GM04504 (cell line): ENCODE results near the gene KCNJ4.
A peak's percentile ranks its signal among the peaks of the same experiment; 100 is the strongest.
"Not testable (repeated sequence)": the region's sequence is repeated elsewhere in the genome, so short reads cannot be mapped to it uniquely, and the experiment has no call there.

ENCODE experiments used
- DNase-seq: peaks from one replicate; pipeline ENCODE4 v3.0.0-alpha.2; 2012; ENCODE audit warnings: low read depth

KCNJ4 gene

GRCh38 chr22:38412435-38413084 lies 42.4 kb downstream of the KCNJ4 start:
- DNase-seq = no peak

DNA sequence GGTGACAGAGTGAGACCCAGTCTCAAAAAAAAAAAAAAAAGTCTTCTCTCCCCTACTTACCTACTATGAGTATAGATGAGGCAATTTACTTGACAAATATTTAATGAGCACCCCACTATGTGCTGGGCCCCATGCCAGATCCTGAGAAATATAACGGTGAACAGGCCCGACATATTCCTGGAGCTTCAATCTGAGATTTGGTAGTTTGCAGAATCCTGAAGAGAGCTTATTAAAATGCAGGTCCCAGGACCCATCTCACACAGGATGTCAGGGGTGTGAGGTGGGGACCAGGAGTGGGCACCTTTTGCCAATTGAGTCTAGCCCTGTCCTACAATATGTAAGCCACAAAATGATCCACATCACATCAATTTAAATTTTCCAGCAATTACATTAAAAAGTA lies 44.0 kb downstream of the KCNJ4 start:
- DNase-seq = no peak

DNA sequence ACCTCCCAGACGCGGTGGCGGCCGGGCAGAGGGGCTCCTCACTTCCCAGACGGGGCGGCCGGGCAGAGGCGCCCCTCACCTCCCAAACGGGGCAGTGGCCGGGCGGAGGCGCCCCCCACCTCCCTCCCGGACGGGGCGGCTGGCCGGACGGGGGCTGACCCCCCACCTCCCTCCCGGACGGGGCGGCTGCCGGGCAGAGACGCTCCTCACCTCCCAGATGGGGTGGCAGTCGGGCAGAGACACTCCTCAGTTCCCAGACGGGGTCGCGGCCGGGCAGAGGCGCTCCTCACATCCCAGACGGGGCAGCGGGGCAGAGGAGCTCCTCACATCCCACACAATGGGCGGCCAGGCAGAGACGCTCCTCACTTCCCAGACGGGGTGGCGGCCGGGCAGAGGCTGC lies 45.1 kb downstream of the KCNJ4 start:
- DNase-seq = not testable (repeated sequence)

DNA sequence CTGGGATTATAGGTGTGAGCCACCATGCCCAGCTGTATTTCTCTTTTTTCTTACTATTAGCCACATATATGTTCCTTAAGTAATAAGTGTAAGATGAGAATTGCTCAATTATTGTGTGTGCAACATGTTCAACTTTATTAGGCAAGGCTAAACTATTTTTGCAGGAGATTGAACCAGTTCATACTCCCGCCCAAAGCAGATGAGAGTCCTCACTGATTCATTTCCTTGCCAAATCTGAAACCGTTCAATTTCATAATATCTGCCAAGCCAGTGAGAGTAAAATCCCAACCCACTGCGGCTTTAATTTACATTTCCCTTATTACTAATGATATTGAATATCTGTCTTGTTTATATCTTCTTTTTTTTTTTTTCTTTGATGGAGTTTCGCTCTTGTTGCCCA lies 48.4 kb downstream of the KCNJ4 start:
- no peak for DNase-seq

DNA sequence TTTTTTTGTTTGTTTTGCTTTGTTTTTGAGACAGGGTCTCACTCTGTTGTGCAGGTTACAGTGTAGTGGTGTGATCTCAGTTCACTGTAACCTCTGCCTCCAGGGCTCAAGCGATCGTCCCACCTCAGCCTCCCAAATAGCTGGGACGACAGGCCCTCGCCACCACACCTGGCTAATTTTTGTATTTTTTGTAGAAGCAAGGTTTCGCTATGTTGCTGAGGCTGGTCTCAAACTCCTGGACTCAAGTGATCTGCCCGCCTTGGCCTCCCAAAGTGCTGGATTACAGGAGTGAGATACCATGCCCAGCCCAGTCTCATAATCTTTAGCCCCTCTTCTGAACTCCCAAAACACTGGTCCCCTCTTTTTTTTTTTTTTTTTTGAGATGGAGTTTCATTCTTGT lies 50.6 kb downstream of the KCNJ4 start:
- no peak for DNase-seq

DNA sequence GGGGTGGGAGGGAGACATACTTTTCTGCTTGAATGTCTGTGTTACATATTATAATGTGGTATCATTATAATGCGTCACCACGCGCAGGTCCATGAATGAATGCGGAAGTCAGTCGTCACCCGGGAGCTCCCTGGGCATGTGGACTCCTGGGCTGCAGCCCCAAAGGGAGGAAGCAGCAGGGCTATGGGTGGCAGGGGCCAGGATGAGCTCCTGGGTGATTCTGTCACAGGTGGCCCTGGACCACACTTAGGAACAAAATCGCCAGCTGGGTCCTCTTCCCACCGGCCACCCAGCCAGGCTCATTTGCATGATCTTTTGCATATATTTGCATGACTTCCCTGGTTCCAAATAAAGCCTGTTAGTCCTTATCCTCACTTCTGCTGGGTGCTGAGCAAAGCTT lies 51.2 kb downstream of the KCNJ4 start:
- DNase-seq = no peak

DNA sequence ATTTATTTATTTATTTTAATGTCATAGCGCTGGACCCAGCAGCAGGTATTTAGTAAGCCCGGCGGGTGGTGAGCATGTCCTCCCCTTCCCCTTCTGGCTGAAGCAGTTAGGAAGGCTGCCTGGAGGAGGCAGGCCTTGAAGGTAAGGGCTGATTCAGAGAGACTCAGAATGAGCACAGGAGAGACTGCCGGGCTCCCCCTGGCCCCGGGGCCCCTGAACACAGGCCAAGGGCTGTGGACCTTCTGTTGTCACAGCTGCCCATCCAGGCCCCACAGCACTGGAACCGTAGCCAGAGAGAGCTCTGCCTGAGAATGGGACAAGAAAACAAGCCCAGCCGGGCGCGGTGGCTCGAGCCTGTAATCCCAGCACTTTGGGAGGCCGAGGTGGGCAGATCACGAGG lies 52.8 kb downstream of the KCNJ4 start:
- DNase-seq = no peak

GRCh38 chr22:38401336-38402084 lies 53.5 kb downstream of the KCNJ4 start:
- no peak for DNase-seq

DNA sequence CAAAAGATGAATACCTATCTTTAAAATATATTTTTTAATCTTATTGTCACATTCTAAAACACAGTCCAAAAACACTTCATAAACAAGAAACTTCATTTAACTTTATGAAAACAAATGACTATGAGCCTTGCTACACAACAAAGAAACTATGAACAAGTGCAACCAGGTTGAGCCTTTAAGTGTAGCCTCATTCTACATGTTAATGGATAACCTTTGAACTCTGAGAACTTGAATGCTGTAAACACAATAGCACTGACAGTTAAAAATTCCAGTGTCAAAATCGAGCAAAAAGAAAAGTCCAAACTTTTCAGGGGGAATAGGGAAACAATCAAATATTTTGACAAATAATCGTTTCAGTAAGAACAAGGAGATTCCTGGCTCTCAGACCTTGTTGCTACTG lies 54.7 kb downstream of the KCNJ4 start:
- DNase-seq = not testable (repeated sequence)

GRCh38 chr22:38398609-38399461 lies 56.2 kb downstream of the KCNJ4 start:
- peak; percentile 39 for DNase-seq

DNA sequence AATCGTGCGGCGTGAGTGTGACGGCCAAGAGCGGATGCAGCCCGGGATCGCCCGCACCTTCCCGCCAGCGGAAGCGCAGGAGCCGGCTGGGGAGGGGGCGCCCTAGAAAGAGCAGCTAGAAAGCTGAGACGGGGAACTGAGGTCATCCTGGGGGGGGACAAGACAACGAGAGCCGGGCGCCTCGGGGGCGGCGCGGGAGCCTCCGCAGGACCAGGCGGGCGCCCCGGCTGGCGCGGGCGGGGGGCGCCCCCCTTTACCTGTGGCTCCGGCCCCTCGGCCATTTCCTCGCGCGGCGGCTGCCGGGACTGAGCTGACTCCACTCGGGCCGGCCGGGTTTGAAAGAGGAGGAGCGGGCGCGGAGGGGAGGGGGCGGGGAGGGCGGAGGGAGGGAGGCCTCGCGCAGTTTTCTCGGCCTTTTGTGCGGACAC lies 56.8 kb downstream of the KCNJ4 start:
- DNase-seq = not testable (repeated sequence)

DNA sequence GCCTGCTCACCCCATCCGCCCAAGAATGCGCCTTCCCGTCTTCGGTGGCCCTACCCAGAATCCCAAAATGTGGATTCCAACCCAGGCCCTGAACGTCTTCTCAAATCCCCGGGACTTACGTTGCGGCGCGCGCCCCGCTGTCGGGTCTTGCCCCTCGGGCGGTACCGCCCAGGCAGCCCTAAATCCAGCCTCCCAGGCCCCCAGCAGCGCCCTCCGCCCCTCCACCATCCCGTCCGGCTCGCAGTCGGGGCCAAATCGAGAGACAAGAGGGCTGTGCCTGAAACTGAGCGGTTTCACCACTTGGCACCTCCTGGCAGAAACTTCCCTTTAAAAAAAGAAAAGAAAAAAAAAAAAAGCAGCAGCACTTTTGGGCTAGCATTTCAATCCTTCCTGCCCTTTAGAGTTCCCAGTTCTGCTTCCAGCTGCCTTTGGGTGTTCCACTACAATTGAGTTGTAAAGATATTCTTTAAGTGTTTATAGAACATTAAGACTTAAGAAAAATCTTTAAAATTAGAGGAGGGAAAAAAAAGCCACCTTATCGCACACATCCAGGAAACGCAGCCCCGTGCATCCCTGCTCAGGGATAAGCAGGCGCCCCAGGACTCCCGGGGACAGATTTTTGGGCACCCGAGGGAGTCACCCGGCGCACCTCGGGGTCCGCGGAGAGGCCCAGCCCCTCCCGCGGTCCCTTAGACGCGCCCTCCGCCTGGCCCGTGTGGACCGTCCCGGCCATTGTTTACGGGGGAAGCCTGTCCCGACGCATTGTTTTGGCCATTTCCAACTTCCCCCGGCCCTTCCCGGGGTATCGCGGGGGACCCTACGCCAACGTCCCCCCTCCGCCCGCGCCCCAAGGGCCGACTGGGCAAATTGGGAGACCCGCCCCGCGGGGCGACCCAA lies 57.6 kb downstream of the KCNJ4 start:
- no peak for DNase-seq

GRCh38 chr22:38396440-38397069 lies 58.4 kb downstream of the KCNJ4 start:
- not testable (repeated sequence) for DNase-seq

- not testable (repeated sequence) for DNase-seq
Observed at GRCh38 chr22:38395944-38396343, 59.1 kb downstream of the KCNJ4 start.

DNA sequence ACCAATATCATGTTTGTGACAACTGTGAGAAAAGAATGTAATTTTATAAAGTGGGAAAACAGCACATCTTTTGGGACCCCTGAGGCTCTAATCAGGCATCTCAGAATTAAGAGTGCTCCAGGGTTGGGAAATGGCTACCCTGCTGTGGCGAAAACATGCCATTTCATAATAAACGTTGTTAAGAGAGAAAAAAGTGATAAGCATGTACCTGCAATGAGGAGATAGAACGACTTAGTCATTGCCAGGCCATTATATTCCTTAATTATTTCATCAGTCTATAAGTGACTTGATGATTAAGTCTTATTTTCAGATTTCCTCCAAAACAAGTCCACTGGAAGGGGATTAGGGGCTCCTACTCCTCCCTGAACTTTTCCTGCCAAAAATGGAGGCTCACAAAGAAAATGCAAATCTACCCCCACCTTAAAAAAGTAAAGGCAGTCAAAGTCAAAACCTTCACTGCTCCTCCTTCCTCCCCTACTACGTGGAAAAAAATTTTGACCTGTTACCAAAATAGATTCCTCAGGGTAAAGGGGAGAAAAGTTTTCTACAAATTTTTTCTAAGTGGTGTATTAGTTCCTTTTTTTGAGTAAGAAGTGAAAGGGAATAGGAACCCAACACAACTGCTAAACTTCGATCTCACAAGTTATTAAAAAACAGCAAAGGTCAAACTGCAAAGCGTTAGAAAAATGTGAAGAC lies 59.9 kb downstream of the KCNJ4 start:
- DNase-seq = not testable (repeated sequence)

- DNase-seq = not testable (repeated sequence)
Observed at GRCh38 chr22:38389428-38389818, 65.6 kb downstream of the KCNJ4 start.

DNA sequence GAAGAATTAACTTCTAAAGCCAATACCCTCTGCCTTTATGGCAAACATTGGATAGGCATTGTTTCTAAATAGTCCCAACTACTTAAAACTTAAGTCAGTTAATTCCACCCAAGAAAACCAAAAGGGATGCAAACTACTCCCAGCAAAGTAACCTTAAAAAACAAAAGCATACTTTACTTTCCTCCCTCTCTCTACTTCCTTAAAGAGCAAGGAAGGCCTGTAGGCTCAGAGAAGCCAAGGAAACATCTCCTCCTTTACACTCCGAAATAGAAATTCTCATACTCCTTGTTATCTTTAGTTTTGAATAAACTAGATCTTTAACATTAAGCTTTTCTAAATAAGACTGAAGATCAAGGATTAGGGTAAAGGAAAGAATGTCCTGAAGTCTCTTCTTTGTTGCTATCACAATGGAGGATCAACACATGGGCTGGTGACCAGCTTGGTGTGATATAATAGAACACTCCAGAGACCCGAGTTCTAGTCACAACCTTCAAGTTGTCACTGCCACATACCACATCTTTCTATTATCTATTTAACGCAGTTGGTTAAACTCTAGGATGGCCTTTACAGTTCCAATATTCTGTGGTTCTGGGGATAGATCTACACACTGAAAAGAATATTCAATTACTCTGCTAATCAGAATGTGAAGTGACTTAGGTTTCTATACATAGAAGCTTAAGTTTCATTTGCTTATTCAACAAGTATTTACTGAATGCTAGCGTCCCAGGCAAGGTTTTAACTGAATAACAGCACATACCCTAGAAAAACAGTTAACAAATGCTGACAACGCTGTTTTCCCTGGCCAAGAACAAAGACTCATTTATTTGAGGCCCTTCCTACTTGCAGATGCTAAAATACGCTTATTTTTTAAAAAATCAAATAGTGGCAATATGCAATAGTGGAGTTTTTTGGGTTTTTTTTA lies 66.2 kb downstream of the KCNJ4 start:
- DNase-seq = not testable (repeated sequence)

GRCh38 chr22:38386918-38387317 lies 68.1 kb downstream of the KCNJ4 start:
- DNase-seq = not testable (repeated sequence)

DNA sequence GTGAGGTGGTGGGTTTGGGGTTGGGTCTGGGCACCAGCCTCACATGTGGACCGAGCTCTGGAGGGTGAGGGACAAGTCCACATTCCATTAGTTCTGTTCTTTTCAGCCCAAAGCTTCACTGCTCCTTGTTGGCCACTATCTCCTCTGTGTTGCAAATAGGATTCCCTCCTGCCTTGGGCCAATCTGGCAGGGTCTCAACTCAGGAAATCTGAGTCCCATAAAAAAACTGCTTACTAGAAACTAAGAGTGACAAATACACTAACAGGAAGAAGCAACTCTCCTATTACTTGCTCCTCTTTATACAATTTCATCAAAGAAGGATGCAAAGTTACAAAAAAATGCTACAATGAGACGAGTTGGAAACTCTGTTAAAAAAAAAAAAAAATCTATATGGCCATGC lies 71.6 kb downstream of the KCNJ4 start:
- no peak for DNase-seq
